NK-92 treated with Interleukin-12 subunit alpha and Interleukin-12 subunit beta, amount 100 ng/mL, for 24 hours (cell line): Measurements from ENCODE around the gene FSTL4.

ENCODE experiments used
- DNase-seq: peaks from one replicate; lab custom pipeline; 2025; lab: John Stamatoyannopoulos, UW

FSTL4 gene

DNA sequence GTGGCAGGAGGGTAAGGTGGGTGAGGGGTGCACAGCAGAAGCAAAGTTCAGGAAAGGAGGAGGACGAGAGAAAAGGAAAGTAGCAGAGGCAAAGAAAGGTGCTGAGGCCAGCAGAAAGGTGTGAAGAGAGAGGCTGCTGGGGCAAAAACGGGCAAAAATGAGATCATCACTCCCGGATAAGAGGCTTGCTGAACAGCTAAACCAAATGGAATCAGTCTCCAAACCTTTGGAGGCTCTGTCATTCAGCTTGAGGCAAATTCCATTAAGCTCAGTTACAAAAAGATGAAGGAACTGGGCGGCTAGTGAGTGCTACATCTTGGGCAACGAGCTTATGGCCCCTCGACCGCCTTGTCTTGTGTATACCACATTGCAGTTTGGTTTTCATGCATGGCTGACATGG lies 136.4 kb downstream of the FSTL4 start:
- DNase-seq = no peak

DNA sequence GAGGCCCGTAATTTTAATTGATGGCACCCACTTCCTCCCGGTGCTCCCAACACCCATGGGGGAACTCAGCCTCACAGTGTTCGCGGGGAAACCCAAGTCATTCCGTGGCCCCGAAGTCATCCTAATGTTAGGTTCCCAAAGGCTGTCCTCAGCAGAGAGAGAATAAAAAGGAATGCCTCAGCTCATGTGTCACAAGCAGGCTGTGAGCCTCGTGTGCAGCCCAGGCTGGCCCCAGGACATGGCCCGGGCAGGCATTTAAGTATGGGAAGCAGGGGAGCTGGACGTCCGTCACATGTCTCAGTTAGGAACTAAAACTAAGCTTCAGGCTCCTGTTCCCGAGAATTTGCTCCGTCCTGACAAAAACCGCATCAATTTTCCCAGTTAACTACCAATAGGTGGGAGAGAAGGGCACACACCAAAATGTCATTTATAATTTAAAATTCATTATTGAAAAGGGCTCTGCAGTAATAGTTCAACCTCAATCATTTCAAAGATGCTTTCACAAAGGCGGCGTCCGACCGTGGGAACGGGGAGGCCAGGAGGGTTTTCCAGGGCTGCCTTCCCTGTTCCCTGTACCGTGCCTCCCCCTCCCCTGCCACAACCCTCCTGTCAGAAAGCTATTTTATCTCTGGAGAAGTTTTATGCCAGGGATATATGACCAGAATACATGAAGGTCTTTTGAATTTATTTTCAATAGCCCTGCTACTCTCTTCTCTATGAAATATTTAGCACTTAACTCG lies 137.3 kb downstream of the FSTL4 start:
- DNase-seq = no peak

DNA sequence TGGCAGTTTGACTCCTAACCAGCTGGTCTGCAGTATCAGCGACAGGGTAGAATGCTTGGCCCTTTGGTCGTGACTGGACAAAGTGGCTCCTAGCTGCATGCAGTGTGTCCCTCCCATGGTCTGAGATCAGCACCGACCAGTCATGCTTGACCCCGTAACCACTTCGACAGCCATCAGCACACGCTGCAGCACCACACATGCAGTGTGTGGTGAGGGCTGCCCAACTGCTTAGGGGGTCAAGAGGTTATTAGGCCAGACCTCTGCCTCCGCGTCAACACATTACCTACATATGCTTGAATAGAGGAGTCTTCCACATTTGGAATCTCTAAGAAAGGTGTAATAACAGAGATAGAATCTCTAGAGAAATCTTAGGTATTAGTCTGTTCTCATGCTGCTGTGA lies 139.1 kb downstream of the FSTL4 start:
- no peak for DNase-seq

DNA sequence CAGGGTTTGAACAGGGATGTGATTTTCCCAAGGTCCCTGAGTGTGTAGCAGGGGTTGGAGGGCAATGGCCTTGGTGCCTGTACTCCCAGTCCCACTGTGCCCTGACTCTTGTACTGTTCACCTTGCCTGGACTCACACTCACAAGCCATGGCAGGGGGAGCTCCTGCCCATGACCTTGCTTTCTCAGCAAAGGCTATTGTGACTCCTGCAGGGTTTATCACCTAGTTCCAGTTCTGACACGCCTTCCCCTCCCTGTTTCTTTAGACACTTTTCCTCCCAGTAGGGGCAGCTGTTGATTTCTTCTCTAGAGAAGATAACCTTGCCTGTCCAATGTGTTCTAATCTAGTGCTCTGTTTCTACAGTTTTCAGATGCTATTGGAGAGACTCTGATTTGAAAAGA lies 139.5 kb downstream of the FSTL4 start:
- DNase-seq = no peak

DNA sequence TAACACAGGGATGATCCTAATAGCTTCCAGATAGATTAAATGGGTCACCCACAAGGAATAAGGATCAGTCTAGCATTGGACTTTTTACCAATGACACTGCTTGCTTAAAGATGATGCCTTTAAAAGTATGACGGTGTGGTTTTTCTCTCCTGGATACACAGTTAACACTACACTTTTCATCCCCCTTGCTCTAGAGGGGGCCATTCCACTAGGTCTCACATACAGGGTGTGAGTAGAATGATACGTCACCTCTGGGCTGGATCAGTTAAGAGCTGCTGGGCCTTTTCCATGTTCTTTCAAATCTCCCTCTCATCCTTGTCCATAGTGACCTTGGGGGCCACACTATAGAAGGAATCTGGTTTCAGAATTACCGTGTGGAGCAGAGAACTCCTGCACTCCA lies 140.6 kb downstream of the FSTL4 start:
- DNase-seq = no peak

DNA sequence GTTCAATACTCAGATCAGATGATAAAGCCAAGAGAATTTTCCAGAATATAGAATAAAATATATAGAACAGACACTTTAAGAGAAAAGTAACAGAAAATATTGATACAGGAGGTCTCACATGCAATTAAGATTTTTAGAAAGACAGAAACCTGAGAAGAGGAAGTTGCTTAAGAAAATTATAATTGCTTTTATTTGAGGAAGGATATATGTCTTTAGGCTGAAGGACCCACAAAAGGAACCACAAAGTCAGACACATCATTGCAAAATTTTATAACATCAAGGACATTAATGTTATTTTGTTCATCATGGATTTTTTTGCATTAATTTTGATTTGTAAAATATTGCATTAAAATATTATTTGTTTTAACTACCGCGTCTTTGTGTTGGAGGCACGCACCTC lies 141.5 kb downstream of the FSTL4 start:
- no peak for DNase-seq

DNA sequence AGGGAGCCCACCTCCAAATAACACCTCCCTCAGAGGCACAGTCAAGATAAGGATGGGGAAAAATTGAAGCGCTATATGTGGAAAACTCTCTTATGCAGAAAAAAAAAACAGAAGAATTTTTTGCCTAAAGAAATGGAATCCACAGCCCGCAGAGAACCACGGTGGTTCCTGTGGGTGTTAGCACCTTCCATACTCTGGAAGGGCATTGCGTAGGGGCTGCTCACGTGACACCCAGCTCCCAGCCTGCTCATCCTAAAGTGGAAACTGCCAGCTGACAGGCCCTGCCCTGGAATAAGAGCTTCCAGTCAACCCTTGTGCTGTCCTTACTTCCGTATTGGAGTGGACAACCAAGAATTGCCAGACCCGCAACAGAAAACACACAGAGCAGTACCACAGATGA lies 142.5 kb downstream of the FSTL4 start:
- DNase-seq = no peak

DNA sequence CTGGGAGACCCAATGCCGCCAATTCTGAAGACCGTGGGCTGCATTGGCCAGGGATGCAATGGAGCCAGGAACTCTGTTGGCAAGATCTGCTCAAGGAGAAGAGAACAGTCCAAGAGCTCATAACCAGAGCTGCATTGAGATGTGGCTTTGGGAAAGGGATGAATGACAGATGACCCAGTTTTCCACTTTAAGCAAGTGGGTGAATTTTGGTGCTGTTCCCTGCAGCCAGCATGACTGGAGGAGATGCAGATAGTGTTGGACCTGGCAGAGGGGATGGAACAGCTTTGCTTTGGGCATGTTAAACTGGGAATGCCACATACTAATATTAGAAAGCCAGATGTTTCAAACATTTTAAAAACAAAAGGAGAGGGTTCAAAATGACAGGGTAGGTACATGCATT lies 143.1 kb downstream of the FSTL4 start:
- DNase-seq = no peak

DNA sequence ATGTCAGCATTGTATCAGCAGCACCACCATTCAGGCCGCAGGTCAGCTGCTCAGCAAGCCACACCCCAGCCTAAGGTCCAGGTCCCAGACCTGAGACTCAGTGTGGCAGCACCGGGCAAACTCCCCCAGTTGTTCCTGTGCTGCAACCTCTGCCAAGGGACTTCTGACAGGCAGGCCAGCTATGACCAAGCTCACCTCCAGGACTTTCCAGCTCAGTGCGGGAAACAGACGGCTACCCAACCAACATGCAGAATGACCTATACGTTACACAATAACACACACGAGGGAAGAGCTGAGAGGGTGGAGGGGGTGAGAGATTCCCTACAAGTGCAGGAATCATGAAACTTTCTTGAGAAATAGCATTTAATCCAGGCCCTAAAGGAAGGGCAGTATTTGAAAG lies 143.7 kb downstream of the FSTL4 start:
- DNase-seq = no peak

DNA sequence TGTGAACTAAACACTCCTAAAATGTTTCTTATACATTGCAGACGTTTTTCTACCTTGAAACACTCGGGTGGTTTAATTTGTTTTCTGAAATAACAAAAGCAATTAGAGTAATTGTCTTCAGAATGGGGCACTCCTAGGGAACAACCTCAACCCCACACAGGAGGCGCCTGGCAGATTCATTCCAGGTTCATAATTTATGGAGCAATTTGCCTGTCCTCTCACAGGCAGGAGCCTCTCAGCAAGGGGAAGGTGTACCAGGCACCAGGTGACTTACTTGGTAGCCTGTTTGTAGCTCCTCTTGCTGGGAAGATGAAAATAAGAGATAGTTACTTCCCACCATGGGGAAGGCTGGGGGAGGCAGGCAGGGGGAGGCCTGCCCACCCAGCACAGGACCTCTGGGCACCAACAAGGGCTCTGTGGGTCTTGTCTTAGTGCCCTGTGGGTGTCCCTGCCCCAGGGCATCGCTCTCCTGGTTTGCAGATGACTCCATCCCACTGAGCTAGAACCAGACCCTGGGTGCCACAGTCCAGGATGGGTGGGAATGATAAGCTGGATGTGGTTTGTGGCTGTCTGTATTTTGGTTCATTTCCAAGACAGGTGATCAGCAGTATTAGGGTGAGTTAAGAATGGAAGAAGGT lies 144.4 kb downstream of the FSTL4 start:
- no peak for DNase-seq

DNA sequence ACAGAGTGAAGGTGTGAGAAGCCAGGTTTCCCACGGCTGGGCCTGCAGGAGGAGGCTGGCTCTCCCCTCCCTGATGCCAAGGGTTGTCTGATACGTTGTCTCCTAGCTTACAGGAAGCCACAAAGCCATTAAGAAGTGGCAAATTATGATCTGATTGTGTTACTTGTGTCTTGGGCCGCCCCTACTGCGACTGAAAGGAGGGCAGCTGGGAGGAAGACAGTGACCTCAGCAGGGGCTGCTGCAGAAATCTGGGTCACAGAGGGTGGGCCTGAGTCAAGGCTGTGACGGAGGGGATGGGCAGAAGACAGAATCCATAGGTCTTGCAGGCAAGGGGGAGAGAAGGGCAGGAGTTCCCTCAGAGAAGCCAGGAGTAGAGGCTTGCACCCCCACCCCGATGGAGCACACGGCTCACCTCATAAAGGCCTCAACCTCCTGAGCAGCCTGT lies 145.0 kb downstream of the FSTL4 start:
- DNase-seq = no peak

DNA sequence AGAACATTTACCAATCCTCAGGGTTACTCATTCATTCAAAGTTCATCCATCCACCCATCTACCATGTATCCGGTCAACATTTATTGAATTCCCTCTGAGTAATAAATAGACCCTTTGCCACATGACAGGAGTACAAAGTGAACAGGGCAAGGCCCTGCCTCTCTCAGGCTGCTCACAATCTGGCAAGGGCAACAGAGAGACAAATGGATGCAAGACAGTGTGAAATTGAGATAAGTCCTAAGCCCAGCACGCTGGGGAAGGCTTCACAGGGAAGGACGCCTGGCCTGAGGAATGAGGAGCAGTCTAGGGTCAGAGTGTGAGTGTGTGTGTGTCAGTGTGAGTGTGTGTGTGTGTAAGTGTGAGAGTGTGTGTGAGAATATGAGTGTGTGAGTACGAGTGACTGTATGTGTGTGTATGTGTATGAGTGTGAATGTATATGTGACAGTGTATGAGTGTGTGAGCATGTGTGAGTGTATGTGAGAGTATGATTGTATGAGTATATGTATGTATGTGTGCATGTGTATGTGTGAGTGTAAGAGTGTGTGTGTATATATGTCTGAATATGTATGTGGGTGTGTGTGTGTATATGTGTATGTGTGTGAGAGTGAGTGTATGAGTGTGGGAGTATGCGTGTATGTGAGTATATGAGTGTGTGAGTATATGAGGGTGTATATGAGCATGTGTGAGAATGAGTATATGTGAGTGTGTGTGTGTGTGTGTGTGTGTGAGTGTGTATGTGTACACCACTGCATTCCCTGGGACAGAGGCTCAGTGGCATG lies 145.6 kb downstream of the FSTL4 start:
- no peak for DNase-seq

DNA sequence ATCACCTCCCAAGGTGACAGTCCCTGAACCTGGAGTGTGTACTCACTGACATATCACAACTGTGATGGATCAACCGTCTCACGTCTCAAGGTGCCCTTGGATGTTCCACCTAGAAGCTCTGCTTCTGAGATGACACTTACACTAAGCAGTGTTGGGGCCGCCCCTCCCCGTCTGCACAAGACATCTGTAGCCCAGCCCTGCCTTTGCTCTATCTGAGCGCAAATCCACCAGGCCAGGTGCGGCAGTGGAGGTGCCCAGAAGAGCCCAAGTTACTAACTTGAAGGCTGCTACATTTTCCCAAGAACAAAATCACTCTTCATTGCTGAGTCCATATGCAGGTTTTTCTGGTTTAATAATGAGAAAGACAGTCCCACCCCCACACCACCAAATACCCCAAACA lies 148.3 kb downstream of the FSTL4 start:
- no peak for DNase-seq

DNA sequence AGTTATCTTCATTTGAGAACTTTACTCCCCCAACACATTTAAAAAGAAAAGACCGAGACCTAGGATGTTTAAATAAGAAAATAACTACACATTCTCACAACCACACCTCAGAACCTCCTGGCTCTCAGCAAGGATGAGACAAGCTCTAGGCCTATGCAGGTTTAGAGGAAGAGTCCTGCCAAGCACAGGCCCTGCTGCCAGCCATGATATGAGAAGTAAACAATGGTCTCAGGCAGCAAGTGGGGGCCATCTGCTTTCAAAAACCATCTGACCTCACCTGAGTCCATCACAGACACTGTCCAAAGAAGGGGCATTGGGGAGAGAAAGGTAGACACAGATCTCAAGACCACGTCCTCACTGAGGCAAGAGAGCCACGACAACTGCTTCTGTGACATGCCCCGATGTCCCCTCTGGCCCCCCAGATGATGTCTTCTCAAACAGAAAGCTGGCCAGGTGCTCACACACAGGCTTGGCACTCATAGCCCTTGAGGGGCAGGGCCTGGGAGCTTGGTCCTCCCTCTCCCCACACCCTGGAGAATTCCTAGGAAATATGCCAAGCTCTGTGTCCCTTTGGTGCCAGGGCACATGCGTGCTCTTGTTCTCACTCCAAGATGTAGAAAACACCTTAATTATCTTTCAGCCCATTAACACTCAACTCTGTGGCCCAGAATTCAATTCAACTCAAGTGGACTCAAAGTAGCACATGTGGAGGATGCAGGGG lies 150.4 kb downstream of the FSTL4 start:
- DNase-seq = no peak

DNA sequence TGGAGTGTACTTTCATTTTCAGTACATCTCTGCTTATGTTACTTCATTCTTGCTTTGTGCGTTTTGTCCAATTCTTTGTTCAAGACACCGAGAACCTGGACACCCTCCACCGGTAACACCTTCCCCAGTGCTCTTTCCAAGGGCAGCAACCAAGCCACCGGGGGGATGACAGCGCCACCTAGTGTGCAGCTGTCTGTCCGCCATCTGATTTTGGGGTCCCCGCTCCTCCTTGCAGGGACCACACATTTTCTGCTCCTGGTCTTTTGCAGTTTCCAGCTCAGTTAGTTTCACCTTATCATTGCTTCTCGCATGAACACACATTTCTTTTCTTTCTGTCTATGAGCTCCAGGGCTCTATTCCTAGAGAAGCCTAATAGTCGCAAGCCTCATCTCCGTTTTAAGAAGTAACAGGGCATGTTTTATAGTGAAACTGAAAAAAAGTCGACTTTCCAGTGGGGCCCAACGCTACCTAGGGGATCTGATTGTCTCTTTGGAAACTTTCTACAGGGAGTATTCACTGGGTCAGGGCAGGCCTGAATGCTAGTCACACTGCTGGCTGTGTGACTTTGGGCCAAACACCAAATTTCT lies 152.1 kb downstream of the FSTL4 start:
- no peak for DNase-seq

DNA sequence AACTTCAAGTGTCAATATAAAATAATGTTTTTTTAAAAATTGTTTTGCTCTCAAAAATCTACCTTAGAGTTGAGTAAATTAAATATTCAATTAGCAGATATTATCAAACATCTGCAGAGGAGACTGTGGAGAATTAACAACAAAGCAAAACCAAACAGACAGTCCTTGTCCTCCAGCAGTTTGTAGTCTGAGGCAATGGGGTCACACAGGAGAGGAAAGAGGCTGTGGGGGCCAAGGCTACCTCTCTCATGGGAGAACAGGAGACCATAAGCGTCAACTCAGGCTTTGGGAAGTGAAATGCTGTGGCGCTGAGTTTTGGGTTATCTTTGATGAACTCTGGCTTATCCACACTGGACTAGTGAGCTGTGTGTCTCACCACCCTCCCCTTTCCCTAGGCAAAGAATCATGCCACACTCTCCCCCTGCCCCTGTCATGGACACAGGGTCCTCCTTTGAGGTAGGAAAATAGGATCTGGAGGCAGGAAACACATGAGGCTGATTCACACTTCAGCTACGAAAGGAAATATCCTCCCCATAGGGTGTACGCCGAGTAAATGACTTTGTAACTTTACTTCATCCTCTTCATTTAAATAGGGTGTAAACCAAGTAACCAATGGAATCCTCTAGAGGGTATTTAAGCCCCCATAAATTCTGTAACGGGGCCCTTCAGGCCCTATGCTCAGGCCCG lies 152.7 kb downstream of the FSTL4 start:
- no peak for DNase-seq

DNA sequence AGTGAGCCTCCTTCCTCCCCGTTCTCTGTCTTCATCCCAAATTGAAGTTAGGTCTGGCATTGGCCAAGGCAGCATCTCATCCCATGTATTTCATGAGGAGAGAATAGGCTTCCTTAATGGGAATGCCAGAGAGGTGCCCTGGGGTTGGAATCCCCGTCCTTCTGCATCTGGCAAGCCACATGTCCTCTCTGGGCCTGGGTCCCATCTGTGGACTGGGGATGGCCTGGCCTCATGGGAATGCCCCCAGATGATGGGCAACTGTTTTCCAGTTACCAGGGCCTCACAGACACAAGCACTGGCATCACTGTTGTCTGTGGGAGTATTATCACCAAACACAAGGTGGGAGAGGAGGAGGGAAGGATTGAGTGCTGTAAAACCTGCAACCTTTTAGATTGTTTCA lies 153.9 kb downstream of the FSTL4 start:
- DNase-seq = no peak

DNA sequence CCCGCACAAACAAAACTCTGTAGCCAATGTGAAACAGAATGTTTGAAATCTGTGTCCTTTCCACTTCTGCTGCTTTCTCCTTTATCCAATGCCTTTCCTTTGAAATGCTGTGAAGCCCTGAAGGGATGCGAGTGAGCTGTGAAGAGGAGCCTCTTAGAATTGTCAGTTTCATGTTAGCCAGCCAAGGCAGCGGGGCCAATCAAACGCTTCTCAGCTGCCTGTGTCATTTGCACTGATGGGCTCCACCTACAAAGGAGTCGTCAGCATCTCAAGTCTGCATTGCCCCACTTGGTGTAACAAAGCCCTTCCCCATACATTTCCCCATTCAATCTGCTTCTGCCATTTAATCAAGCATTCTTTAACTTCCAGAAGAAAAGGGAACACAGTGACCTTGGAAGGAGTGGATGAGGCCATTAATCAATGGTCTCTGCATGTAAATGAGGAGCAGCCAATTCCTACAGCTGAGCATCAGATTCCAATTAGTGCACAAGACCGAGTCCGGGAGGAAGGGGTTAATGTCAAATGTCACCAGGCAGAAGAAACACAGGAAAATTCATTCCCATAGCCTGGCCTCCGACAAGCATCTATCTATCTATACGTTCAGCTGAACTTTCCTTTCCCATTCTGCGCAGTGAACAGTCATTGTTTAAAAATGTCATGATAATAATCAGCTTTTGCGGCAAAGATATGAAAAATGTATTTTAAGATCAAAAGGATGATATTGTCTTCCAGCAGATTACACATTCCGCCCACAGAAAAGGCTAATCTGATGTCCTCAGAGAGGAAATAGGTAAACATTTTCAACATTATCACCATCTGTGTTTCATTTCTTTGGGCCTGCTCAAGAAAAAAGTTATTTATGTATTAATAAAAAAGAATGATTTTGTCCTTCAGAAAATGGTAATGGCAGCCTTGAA lies 154.6 kb downstream of the FSTL4 start:
- no peak for DNase-seq

DNA sequence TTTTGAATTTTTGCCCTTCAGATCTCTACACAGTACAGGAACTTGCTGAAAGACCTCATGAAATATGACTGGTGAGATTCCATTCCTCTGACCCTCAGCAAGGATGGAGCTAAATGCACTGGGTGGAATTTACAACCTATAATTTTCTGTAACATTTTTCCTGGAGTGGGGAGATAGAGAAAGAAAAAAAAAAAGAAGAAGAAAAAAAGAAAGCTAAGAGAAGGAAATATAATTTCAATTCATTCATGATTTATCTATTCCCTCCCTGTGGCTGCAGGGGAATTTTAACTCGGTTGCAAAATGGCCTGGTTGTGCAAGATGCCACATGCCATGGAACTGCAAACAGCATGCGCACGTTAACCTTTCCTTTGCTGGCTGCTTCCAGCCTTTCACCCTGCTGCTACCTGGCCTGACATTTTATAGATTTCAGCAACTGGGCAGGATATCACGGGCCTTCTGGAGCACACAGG lies 155.4 kb downstream of the FSTL4 start:
- DNase-seq = no peak

DNA sequence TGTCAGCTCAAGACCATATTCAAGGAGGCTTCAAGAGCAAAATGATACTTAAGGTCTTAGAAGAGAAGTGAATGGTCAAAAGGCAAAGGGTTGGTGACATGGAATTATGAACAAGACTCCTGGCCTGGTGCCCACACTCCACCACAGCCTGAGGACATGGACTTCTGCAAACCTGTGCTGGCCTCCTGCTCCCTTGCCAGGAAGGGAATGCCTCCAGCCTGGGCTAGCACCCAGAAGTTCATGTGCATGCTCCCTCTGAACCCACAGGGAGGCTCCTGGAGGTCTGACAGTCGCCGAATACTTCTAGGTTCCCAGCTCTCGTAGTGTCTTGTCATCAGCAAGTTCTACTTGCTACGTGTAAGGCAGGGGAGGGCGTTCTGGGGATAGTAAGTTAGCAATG lies 156.7 kb downstream of the FSTL4 start:
- no peak for DNase-seq
